GM12874 (cell line): ENCODE measurements around the gene P3R3URF.

Experiments
- CTCF ChIP-seq: IDR thresholded peaks from 2 replicates; pipeline ENCODE4 v1.5.1; 2011; ENCODE audit warnings: low read depth, mild to moderate bottlenecking, control low read depth, low read length, moderate library complexity; ENCODE audit not compliant: insufficient read depth

The P3R3URF gene

GRCh38 chr1:46153228-46153627 lies 23.1 kb downstream of the P3R3URF start:
- no peak for TF ChIP-seq CTCF

GRCh38 chr1:46152016-46152415 lies 24.3 kb downstream of the P3R3URF start:
- TF ChIP-seq CTCF: no peak

DNA sequence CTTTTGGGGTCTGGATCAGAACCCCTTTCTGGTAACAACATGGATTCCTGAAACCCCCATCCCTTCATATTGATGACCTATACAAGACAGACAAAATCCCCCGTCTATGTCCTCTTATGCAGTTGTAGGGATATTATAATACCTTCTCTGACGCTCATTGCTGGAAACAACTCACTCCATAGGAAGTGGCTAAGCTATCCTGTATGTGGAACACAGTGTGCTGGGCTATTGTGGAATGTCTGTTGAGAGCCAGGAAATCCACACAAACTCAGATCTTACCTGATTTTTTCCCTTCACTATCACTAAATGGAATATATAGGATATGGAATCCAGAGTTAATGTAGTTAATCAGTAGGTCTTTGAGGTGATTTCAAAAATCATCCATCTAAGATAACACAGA lies 26.2 kb downstream of the P3R3URF start:
- no peak for TF ChIP-seq CTCF

DNA sequence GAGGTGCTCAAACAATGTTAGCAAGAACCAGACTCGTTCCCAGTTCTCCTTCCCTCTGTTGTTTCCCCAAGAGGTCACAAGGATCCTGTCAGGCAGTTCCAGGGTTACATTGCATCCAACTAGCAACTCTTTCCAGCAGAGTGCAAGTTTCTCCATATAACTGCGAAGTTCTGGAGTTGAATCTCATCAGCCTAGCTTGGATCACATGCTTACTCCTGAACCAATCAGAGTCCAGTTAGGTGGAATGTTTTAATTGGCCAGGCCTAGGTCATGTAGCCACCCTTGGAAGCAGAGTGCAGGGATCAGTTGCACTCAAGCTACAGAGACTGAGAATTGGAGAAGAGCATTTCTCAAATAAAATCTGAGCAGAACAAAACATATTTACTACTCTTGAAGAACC lies 28.0 kb downstream of the P3R3URF start:
- TF ChIP-seq CTCF: no peak

DNA sequence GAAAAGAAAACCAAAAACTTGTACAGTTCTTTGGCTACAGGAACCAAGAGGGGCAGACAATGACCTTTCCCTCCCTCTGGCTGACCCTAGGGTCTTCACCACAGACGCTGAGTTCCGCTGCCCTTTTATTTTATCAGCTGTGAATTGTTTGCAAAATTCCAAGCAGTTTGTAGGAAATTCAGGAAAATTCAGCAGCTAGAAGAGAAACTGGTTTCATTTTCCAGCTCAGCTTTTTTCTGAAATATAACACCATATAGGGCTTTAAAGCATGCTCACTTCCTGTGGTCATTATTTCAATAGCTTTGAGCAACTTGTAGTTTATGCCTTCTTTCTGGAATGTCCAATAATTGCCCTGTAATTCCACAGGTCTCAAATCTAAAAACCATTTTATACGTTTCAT lies 38.4 kb downstream of the P3R3URF start:
- no peak for TF ChIP-seq CTCF

DNA sequence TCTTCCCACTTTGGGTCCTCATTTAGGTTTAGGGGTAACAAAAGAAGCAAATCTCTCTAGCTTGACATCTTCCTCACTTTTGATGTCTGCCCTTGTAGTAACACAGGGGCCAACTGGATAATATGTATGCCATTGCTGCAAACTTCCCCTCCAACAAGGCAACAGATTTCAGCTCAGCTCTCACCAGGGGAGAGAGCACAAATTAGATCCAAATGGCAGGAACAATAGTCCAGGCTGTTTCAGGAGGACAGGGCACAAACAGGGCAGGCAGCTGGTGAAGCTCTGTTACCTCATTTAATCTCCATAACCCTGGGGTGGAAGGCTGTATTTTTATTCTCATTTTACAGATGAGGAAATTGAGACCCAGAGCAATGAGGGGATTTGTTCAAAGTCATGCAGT lies 39.6 kb downstream of the P3R3URF start:
- TF ChIP-seq CTCF: no peak

DNA sequence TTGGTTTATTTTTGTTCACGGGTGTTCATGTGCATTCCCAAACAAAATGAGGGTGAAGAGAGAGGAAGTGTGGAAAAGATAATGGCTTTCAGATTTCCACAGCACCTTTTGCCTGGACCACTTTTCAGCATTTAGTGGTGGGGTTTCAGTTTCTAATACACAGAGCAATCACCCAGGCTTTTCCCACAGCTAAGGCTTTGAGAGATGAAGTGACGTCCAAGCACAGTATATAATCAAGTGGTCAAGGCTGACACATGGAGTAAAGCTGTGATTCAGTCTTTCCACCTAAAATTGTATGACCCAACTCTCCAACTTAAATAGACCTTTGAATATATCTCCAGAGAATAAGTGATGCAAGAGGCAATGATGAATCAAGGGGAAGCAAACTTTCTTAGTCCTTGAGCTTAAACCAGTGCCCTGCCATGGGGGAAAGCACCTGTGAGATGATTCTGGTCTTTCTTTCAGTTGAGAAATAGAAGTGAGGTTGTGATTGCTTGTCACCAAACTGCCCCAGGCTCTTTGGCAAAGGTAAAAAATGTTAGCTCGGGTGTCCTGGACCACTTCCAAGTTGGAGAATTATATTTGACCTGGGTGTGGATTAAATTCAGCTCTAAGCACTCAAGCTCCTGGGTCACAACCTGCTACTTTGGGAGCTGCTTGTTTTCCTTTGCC lies 41.5 kb downstream of the P3R3URF start:
- TF ChIP-seq CTCF: no peak
